Measurements from ENCODE around the gene NF2. TPM values are rescaled to one million over a fixed set of nuclear protein-coding genes. Genes with fewer than 3 reads are reported as not detected.

NF2 gene
- total RNA-seq, 1 experiment from 2014 or later, result 159 TPM

DNA sequence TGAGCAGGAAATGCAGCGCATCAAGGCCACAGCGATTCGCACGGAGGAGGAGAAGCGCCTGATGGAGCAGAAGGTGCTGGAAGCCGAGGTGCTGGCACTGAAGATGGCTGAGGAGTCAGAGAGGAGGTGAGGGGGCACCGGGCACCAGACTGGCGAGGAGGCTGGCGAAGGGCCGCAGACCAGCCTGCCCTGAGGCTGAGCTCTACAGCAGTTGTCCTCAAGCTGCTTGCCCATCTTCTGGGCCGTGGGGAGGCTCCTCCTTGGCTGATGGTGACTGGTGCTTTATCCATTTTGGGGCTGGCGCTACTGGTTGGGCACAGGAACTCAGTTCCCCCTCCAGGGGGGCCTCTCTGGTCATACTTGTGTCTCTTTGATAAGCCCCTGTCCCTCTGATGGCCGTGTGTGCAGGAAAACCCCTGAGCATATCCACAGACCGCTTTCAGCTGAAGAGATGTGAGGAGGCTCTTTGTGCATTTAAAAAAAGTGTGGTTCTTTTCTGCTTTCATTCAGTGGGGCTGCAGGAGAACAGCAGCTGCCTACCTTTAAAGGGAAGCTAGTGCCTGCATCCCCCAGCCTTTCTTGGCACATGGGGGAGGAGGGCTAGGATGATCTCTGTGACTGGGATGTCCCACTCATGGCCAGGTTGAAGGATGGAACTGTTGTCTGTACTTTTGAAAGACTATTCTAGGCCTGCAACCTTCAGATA is 70.1 kb downstream of the NF2 start:
- no peaks in the 10 kb centered on the region for H3K9me3 ChIP-seq
- peaks cover 72% of the 10 kb centered on the region for H3K36me3 ChIP-seq
- DNase-seq, result no peak
- H3K27me3 ChIP-seq, result no peaks in the 10 kb centered on the region
- no peak overlapping the region for H3K4me3 ChIP-seq

DNA sequence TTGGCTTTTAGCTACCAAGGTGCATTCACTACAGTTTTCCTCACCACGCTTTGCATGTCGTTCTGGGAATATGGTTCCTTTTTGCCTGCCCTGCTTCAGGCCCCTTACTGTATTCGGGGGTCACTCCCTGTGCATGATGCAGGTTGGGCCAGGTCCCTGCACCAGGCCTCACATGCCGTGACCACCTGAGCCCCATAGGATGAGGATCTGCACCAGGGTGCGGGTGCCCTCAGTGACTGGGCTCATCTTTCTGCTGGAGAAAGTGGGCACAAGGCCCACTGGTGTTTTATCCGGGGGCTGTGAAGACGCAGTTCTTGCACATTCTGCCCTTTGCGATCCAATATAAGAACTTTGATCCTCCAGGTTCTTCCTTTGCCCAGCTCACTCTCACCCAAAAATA is 70.7 kb downstream of the NF2 start:
- no peak for DNase-seq
- no peaks in the 10 kb centered on the region for H3K27me3 ChIP-seq
- H3K36me3 ChIP-seq, result peaks cover 72% of the 10 kb centered on the region
- H3K4me3 ChIP-seq, result no peak overlapping the region
- H3K9me3 ChIP-seq, result no peaks in the 10 kb centered on the region

DNA sequence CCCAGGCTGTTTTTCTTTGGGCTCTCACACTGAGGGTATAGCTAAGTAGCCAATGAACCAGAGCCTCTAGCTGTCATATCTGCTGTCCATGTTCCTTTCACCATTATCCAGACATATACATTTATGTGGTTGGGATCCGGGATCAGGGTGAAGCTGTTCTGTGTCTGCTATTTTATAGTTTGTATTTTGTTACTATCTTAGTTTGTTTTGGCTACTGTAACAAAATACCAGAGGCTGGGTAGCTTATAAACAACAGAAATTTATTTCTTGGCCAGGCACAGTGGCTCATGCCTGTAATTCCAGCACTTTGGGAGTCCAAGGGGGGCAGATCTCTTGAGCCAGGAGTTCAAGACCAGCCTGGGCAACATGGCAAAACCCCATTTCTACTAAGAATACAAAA is 75.9 kb downstream of the NF2 start:
- no peak for DNase-seq
- no peaks in the 10 kb centered on the region for H3K27me3 ChIP-seq
- no peaks in the 10 kb centered on the region for H3K9me3 ChIP-seq
- H3K4me3 ChIP-seq, result no peak overlapping the region
- H3K36me3 ChIP-seq, result peaks cover 78% of the 10 kb centered on the region

DNA sequence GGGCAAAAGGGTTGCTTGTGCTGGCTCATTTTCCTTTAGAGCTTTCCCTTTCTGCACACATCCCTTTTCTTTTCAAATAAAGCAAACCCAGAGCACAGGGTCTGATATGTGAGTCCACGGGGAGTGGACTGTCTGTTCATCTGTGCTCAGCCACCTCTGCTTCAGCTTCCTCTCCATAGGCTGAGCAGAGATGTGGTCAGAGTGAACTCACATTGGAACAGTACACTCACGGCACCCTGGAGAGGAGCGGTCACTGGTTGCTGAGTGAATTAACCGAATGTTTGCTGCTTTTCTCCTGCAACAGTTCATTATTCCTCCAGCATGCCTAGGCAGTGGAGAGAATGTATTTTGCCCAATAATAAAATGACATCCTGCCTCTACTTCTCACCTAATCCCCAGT is 80.1 kb downstream of the NF2 start:
- Histone ChIP-seq H3K4me3 (no peak overlapping the region), H3K36me3 (peaks cover 73% of the 10 kb centered on the region), H3K9me3 (no peaks in the 10 kb centered on the region), H3K27me3 (no peaks in the 10 kb centered on the region)
- no peak for DNase-seq

DNA sequence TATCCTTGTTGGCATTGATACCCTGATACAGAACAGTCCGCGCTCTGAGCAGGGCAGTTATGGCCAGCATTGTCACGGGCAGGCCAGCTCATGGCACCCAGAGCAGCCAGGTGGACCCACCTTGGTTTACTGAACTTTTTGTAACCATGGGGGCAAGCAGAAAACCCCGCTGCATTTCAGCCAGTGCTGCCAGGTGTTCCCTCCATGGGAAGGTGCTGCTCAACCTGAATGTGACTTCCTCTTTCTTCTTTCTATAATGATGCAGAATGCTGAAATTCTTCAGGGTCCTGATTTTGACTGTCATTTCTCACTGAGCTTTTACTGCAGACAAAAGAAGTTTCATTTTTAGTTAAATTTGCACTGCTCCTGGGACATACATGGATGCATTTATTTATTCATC is 80.8 kb downstream of the NF2 start:
- no peak overlapping the region for H3K4me3 ChIP-seq
- DNase-seq, result no peak
- H3K36me3 ChIP-seq, result peaks cover 68% of the 10 kb centered on the region
- H3K9me3 ChIP-seq, result no peaks in the 10 kb centered on the region
- H3K27me3 ChIP-seq, result no peaks in the 10 kb centered on the region

DNA sequence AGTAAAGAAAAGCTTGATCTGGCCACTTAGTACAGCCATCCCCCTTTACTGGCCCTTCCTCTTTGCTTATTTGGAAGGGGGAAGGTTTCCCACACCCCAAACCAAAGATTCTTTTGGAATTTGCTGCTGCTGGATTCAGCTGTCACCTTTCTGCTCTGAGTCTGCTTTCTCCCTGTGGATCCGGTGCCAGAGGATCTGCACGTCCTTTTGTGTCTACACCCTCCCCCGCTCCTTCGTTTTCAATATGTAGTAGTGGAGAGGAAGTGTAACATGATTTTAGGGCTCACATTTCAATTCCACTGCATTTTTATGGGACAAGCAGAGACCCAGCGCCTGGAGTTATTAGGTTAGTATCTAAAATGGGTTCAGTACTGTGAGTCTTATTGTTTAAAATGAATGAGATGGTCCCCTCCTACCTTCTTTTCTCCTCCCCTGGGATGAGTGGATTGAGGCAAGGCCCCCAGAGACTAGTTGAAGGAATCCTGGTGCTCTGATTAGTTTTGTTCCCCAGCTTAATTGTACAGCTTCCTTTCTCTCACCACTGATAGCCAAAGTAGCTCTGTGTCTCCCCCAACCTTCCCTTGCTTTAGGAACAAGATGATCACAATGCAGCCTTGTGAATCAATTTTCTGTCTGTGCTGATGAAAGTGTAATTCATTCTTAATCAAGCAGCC is 85.9 kb downstream of the NF2 start:
- DNase-seq, result no peak
- no peaks in the 10 kb centered on the region for H3K9me3 ChIP-seq
- H3K4me3 ChIP-seq, result no peak overlapping the region
- peaks cover 60% of the 10 kb centered on the region for H3K36me3 ChIP-seq
- H3K27me3 ChIP-seq, result no peaks in the 10 kb centered on the region

DNA sequence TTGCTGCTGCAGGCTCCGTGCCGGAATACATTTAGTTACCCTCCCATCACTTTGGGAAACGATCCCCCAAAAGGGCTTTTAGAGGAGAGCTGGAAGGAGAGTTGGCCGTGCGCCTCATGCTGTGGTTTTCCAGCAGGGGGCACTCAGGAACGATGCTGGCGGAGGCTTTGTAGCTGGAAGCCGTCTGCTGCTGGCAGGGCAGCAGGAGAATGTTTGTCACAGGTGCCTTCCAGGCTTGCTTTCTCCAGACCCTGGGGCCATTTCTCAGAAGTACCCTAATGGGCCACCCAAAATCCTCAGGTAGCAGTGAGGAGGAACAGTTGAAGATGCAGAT is 86.4 kb downstream of the NF2 start:
- H3K27me3 ChIP-seq, result no peaks in the 10 kb centered on the region
- H3K4me3 ChIP-seq, result no peak overlapping the region
- no peaks in the 10 kb centered on the region for H3K9me3 ChIP-seq
- peaks cover 65% of the 10 kb centered on the region for H3K36me3 ChIP-seq
- no peak for DNase-seq

DNA sequence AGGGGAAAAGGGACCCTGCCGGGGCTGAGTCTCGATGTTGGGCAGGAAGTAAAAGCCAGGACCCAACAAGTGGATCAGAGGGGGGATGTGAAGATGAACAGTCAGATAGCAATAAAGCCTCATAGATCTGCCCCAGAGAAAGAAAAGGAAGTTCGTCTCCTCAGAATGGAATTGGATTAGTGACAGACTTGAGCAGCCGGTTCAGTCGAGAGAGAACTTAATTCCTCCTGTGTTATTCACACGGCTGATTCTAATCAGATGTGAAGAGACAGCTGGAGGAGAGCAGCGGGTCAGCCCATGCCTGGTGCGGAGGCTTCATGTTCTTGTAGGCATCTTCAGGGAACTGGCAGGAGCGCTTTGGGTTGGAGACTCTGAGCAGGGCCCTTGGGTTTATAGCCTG is 87.0 kb downstream of the NF2 start:
- no peak for DNase-seq
- Histone ChIP-seq H3K9me3 (no peaks in the 10 kb centered on the region), H3K4me3 (no peak overlapping the region), H3K36me3 (peaks cover 69% of the 10 kb centered on the region), H3K27me3 (no peaks in the 10 kb centered on the region)

DNA sequence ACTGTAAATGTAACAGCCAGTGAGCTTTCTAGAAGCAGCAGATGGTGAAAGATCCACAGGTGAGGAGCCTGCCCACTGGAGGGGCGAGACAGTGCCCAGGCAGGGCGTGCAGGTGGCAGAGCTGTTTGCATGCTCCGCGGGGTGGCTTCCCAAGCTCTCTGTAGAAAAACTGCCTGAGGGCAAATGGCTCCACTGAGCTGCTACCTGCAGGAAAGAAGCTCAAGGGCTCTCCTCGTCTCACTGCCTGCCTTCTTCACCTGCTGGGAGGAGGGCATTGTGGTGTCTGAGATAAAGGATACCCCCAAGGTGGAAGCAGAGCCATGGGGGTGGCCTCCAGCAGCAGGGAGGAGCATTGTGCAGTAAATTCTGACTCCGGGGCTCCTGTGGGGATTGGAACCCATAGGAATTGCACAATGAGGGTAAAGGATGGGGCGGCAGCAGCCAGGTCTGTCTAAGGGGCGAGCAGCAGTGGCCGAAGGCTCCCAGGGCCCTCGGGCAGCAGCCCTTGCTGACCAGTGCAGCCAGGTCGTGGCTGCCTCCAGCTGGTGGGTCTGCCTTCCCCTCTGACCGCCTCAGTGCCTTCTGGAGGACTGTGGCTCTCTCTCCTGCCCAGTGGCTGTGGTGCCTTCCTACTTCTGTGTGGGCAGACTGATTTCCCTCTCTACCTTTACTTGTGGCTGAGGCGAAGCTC is 88.3 kb downstream of the NF2 start:
- no peak for DNase-seq
- Histone ChIP-seq H3K27me3 (no peaks in the 10 kb centered on the region), H3K9me3 (no peaks in the 10 kb centered on the region), H3K36me3 (peaks cover 66% of the 10 kb centered on the region), H3K4me3 (no peak overlapping the region)

DNA sequence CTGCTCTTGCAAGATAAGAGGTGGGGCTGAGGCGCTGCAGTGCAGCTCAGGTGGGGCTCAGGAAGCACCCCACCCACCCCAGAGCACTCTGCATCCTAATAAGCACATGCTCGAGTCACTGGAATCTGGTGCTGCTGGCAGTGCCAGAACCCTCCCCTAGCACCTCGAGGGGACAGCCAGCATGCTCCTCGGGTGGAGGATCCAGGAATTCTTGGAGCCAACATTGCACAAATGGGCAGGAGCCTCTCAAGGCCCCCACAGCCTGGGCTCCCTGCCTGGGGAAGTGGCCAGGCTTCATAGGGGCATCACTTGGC is 88.9 kb downstream of the NF2 start:
- no peak for DNase-seq
- H3K4me3 ChIP-seq, result no peak overlapping the region
- H3K36me3 ChIP-seq, result peaks cover 64% of the 10 kb centered on the region
- H3K27me3 ChIP-seq, result no peaks in the 10 kb centered on the region
- no peaks in the 10 kb centered on the region for H3K9me3 ChIP-seq

DNA sequence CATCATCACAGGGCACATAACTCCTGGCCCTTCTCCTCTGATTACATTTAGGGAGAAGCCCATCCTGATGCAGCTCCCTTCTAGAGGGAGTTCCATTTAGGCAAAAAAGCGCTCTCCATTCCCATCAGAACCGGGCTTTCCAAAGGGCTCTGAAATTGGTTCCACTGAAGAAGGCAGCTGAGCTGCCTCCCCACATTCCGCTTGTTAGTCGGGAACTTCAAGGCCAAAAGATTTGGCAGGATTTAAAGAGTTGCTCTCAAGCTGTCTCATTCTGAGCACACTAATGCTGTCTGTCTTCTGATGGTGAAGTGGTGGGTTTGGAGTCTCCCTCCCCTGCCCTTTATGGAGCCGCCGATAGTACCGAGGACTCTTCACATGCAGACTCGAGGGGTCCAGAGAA is 89.7 kb downstream of the NF2 start:
- Histone ChIP-seq H3K36me3 (peaks cover 60% of the 10 kb centered on the region), H3K9me3 (no peaks in the 10 kb centered on the region), H3K27me3 (no peaks in the 10 kb centered on the region), H3K4me3 (no peak overlapping the region)
- no peak for DNase-seq

DNA sequence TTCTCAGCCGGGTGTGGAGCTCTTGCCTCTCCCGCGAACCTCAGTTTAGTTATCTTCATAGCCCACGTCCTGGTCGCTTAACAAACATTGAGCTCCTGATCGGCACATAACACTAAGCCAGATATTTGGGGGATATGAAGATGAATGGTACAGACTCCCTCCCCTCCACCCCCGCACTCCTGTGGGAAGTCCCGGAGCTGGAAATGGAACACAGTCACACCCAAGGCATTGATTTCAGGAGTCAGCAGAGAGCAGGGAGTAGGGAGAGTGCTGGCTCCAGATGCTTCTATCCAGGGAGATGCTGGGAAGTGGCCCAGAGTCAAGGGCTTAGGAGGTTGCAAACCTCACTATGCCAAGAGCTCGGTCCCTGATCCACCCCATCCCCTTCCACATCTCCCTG is 90.2 kb downstream of the NF2 start:
- no peaks in the 10 kb centered on the region for H3K27me3 ChIP-seq
- H3K9me3 ChIP-seq, result no peaks in the 10 kb centered on the region
- peaks cover 58% of the 10 kb centered on the region for H3K36me3 ChIP-seq
- no peak for DNase-seq
- no peak overlapping the region for H3K4me3 ChIP-seq

DNA sequence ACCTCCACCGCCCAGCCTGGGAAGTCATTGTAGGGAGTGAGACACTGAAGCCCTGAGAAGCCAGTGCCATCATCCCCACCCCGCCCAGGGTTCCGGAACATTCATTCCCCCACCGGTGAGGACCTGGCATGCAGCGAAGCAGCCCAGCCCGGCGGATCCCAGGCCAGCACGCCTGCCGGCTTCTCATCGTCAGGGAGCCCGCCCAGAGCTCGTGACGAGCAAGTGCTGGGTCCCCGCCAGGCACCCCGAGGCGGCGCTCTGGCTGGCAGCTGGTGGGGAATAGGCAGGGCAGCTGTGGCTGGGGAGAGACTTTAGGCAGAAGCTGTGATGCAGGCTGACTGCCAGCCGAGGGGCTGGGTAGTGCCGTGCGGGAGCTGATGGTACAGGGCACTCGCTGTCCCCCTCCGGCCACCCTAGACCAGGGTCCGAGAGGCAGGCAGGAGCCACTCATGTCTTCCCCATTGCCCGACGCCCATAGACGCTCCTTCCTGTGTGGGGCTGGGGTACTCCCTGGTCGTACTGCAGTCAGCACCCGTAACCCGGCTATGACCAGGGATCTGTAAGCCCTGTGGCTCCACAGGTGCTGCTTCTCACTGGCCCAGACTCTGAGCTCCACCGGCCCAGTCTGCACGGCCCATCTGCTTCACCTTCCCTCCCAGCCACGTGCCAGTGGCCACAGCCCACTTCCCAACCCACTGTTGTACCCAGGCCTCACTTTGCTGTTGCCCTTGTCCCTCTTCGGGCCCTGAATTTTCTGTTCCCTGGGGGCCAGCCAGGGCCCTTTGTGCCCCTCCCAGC is 91.9 kb downstream of the NF2 start:
- peak; percentile 85 for DNase-seq
- no peak overlapping the region for H3K4me3 ChIP-seq
- H3K9me3 ChIP-seq, result no peaks in the 10 kb centered on the region
- no peaks in the 10 kb centered on the region for H3K27me3 ChIP-seq
- H3K36me3 ChIP-seq, result peaks cover 51% of the 10 kb centered on the region

DNA sequence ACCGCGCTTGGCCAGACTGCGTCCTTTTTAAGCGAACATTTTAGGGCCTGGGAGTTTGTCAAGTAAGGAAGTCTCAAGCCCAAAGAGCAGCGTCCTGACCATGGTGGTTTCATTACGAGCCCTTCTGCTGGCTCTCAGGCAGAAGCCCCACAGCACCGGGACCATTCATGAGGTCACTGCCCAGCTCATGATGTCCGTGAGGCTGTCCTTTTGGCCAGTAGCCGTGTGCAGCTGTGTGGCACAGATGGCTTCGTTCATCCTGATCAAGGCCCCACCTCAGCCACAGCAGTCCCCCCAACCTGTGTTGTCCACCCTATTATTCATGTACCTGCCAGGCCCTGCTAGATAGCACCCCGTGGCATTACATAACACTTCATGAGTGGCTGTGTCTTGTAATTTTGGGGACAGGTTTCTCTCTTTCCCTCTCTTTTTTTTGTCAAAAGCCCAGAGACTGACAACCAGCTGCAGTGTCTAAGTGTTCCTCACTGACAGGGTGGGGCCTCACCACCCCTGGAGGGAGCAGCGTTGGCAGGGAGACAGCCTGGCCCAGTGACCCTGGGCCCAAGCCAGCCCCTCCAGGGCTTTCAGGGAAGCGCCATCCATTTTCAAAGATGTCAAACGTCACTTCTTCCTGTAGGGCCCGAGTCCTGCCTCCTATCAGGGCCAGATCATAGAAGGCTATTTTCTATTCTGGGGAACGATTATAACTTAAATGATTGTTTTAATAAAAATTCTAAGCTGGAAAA is 94.6 kb downstream of the NF2 start:
- no peaks in the 10 kb centered on the region for H3K27me3 ChIP-seq
- H3K4me3 ChIP-seq, result no peak overlapping the region
- peaks cover 37% of the 10 kb centered on the region for H3K36me3 ChIP-seq
- H3K9me3 ChIP-seq, result no peaks in the 10 kb centered on the region
- no peak for DNase-seq

DNA sequence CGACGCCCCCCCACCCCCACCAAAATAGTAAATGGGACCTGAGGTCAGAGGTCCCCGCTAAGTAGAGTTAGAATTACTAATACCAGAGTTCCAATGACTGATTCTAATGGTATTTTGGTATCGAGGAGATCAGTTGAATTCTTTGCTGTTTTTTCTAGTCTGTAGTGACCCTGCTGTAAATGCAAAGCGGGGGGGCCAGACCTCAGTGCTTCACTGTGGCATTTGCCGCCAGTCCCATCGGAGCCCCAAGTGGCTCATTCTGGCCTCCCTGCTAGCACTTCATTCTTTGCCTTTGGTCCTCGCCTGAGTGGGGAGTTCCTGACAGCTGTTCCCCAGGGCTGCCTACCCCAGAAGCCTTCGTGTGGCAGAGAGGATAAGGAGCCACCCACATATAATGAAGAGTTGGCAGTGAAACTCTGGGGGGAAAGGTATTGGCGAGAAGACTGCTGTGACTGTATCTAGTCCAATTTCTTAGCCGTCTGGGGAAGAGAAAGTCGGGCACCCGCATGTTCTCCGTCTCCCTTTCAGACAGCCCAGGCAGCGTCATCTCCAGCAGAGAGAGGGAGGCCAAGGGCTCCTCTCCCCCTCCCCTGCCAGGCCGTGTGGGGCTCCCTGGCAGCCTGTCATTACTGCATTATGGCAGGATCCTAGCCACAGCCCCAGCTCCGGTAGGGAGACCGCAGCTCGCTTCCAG is 96.9 kb downstream of the NF2 start:
- H3K36me3 ChIP-seq, result peaks cover 18% of the 10 kb centered on the region
- H3K4me3 ChIP-seq, result no peak overlapping the region
- no peaks in the 10 kb centered on the region for H3K27me3 ChIP-seq
- no peak for DNase-seq
- no peaks in the 10 kb centered on the region for H3K9me3 ChIP-seq

DNA sequence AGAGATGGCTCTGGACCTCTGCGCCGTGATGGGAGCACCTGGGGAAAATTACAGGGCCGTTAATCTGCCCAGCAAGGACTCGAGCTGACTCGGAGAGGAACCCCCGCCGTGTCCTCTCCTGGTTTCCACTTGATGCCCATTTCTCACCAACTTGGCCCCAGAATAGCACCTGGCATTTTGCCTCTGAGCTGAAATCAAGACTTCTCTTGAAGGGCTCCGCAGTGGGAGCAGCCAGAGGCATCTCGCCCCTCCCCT is 97.4 kb downstream of the NF2 start:
- no peak for DNase-seq
- no peaks in the 10 kb centered on the region for H3K9me3 ChIP-seq
- H3K4me3 ChIP-seq, result no peak overlapping the region
- peaks cover 13% of the 10 kb centered on the region for H3K36me3 ChIP-seq
- H3K27me3 ChIP-seq, result no peaks in the 10 kb centered on the region

Data from MG63 (cell line).